Activated CD4-positive, alpha-beta memory T cell treated with anti-CD3 and anti-CD28 coated beads, Interleukin-2, amount 10 ng/mL, durations not matched to agents 7 days and 5 days (primary cell): ENCODE data around the gene TM7SF2. TPM values are rescaled to one million over a fixed set of nuclear protein-coding genes. Genes with fewer than 3 reads are reported as not detected.

Experiments
- CTCF ChIA-PET: fragments of 350-600 bp; sonication (Branson Sonifier 250); formaldehyde crosslinking; loops from one replicate; lab custom pipeline; 2021; ENCODE audit warnings: antibody characterized with exemption, inconsistent platforms; lab: Charles Lee
- POLR2A ChIA-PET: fragments of 350-600 bp; sonication (Branson Sonifier 250); formaldehyde crosslinking; loops from one replicate; lab custom pipeline; 2021; ENCODE audit warnings: antibody characterized with exemption; lab: Charles Lee
- DNase-seq: peaks from one replicate; pipeline ENCODE4 v3.0.0-alpha.2; 2020
- H3K27ac Mint-ChIP-seq: one replicate; pipeline ENCODE4 v1.8.0; 2021; ENCODE audit warnings: mild to moderate bottlenecking, mixed read lengths
- H3K27me3 Mint-ChIP-seq: one replicate; pipeline ENCODE4 v1.8.0; 2021; ENCODE audit warnings: mixed read lengths
- H3K36me3 Mint-ChIP-seq: one replicate; pipeline ENCODE4 v1.8.0; 2021; ENCODE audit warnings: low read depth, mixed read lengths
- H3K4me1 Mint-ChIP-seq: one replicate; pipeline ENCODE4 v1.8.0; 2021; ENCODE audit warnings: mixed read lengths
- H3K4me3 Mint-ChIP-seq: one replicate; pipeline ENCODE4 v1.8.0; 2021; ENCODE audit warnings: mild to moderate bottlenecking, mixed read lengths
- H3K9me3 Mint-ChIP-seq: one replicate; pipeline ENCODE4 v1.8.0; 2021; ENCODE audit warnings: mixed read lengths
- total RNA-seq, 2 experiments: library from RNA; stranded (reverse); gene quantifications; one replicate each; pipeline ENCODE4 v1.2.3, GENCODE V29; 2021

Gene TM7SF2
- 10 to 100 TPM; 27.2 to 28.4 TPM for total RNA-seq

DNA sequence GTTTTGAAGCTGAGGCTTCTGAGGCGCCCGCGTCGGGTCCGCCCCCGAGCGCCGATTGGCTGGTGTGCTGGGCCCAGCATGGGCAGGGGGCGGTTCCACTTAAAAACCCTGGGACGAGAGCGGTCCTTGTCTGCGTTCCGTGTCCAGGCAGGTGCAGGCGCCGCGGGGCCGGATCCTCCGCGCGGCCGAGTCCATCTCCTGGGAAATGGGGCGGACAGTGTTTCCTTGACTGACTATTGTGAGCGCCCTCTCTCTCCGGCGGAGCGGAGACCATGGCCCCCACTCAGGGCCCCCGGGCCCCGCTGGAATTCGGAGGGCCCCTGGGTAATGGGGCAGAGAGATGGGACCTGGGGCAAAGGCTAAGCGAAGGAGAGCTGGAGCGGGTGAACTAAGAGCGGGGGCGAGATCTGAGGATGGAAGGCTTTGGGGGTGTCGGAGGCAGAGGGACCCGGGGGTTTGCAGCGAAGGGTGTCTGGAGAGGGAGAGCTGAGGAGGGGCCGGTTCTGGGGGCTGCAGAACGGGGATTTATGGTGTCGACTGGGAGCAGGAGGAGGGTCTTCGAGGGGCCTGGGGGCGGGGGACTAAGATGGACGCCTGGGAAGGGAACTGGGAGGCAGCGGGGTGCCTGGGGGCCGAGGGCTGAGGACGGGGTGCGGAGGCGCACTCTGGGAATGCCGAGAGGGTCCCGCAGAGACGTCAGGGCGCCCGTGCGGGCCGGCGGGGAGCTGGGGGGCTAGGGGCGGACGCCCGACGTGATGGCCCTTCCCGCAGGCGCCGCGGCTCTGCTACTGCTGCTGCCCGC, at the start of gene TM7SF2:
Gene TM7SF2, plus strand, starts transcription at position 129 of the 802 bp plus-strand sequence. Its CDS starts 144 bp downstream, at position 273.
- peaks cover 49% of the 10 kb centered on the region for H3K4me1 Mint-ChIP-seq
- peak within 1 kb of the TSS; percentile 87 for H3K4me3 Mint-ChIP-seq
- no peaks in the 10 kb centered on the region for H3K27me3 Mint-ChIP-seq
- H3K27ac Mint-ChIP-seq: peak within 1 kb of the TSS; percentile 80
- H3K36me3 Mint-ChIP-seq: peaks cover 12% of the 10 kb centered on the region
- DNase-seq: peak; percentile 96
- ChIA-PET CTCF (interaction anchor here (0.9 to 5.2 kb wide), 19 partner anchors 9 to 333 kb away, joined by 3 to 89 read pairs (median 4); partner anchors contain the start of genes CDCA5, FAU, MRPL49 and SF1), POLR2A (interaction anchor here (0.6 to 5.7 kb wide), 18 partner anchors 9 to 368 kb away, joined by 3 to 83 read pairs (median 6); partner anchors contain the start of genes ARL2, CAPN1, CDCA5 and FAU)
- H3K9me3 Mint-ChIP-seq: no peaks in the 10 kb centered on the region

DNA sequence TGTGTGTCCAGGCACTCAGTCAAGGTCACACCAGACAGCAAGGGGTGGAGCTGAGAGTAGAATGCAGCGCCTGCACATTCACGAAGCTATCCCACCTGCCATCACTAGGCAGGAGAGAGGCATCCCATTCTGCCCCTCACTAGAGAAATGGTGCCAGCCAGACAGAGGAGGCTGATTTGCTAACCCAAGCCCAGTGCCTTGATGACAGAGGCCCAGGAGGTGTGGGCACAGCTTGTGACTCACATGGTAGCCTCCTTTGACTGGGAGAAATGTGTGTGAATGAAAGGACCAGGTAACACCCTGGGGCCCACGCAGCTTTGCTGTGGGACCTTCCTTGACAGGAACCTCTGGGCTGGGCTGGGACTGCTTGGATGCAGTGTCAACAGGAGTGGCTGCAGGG, 48.1 kb upstream of the TM7SF2 start:
- Mint-ChIP-seq H3K4me3 (no peak overlapping the region), H3K9me3 (no peaks in the 10 kb centered on the region), H3K27me3 (no peaks in the 10 kb centered on the region), H3K27ac (no peak overlapping the region), H3K36me3 (no peaks in the 10 kb centered on the region), H3K4me1 (peaks cover 15% of the 10 kb centered on the region)
- POLR2A ChIA-PET: interaction anchor here (1.1 to 2.1 kb wide), 2 partner anchors 12 to 22 kb away, joined by 4 to 7 read pairs; partner anchors contain the start of gene SAC3D1
- CTCF ChIA-PET: interaction anchor here (0.7 to 1.1 kb wide), 3 partner anchors 16 to 224 kb away, joined by 3 read pairs; partner anchors contain the start of gene ARL2
- no peak for DNase-seq

DNA sequence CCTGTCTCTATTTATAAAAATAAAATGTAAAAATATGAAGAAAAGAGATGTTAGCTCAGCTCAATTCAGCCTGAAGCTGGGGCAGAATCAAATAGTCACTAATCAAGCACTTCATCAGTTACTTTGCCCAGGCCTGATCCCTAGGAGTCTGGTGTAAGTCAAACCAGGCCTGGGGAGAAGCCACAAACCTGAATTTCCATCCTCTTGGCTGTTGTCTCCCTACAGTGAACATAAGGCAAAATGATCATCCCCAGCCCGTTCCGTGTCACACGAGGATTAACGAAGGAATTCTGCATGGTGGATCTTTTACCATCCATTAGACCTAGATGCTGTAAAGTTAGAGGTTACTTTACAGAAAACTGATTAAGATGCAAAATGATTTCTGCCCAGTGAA, 46.8 kb upstream of the TM7SF2 start:
- H3K27ac Mint-ChIP-seq: no peak overlapping the region
- CTCF ChIA-PET: no interaction called here
- H3K4me1 Mint-ChIP-seq: peaks cover 12% of the 10 kb centered on the region
- H3K4me3 Mint-ChIP-seq: no peak overlapping the region
- H3K27me3 Mint-ChIP-seq: no peaks in the 10 kb centered on the region
- no peaks in the 10 kb centered on the region for H3K36me3 Mint-ChIP-seq
- POLR2A ChIA-PET: interaction anchor here (2.1 kb wide), 1 partner anchor 24 kb away, joined by 7 read pairs; the partner anchor contains the start of gene SAC3D1
- H3K9me3 Mint-ChIP-seq: no peaks in the 10 kb centered on the region
- no peak for DNase-seq

DNA sequence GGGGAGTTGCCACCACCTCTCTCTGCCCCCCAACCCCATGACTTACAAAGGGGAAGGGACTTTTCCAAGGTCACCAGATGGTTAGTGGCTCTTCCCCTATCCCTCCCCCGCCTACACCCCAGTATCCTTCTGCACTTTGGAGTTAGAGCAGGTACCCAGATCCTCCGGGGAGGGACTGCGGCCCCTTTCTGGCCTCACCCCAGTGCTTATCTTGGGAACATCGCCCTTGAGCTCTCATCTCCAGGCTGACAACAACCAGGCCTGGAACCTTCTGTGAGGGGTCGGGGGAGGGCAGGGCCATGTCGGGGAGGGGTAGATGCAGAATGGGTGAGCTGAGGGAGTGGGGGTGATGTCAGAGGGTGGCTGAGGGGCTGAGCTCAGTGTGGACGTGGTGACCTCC, 45.8 kb upstream of the TM7SF2 start:
- H3K4me1 Mint-ChIP-seq: peaks cover 3% of the 10 kb centered on the region
- no peaks in the 10 kb centered on the region for H3K27me3 Mint-ChIP-seq
- ChIA-PET CTCF (no interaction called here), POLR2A (interaction anchor here (0.8 kb wide), 1 partner anchor 10 kb away, joined by 3 read pairs; no protein-coding TSS in a partner anchor)
- no peak overlapping the region for H3K27ac Mint-ChIP-seq
- DNase-seq: no peak
- H3K9me3 Mint-ChIP-seq: no peaks in the 10 kb centered on the region
- H3K4me3 Mint-ChIP-seq: no peak overlapping the region
- H3K36me3 Mint-ChIP-seq: no peaks in the 10 kb centered on the region

DNA sequence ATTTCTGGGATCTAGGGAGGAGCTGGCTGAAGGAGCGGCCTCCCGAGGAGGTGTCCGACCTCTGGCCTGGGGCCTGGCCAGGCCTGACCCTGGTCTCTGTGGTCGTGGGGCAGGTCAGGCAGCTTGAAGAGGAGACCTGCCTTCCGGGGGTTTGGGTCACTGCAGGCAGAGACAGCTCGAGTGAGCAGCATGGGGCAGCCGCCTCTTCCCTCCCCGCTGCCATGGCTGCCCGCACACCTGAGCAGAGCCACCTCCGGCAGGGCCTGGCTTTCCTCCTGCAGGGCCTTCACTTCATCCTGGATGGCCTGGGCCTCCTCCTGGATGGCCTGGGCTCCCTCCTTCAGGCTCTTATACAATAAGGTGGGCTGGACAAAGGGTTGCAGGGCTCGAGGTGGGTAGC, 45.4 kb upstream of the TM7SF2 start:
- CTCF ChIA-PET: no interaction called here

DNA sequence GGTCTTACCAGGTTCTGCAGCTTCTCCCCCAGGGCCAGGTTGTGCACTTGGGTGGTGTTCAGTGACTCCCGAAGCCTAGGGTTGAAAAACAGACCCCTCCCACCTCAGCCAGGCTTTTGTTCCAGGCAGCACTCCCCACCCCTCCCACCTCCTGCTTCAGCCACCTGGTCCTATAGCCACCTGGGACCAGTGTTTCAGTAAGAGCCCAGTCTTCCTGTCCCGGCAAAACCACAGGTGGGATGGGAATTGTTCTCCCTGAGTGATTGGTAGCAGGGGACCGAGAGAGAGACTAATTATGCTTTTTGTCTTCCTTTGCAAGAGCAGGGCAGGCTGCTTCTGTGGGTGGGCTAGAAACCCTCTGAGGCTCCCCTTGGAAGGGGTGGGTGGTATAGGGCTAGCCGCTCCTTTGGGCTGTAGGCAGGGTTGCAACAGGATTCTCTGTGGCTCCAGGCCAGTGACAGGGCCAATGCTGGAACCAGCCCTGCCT, 44.8 kb upstream of the TM7SF2 start:
- CTCF ChIA-PET: no interaction called here
- no peaks in the 10 kb centered on the region for H3K27me3 Mint-ChIP-seq
- H3K36me3 Mint-ChIP-seq: no peaks in the 10 kb centered on the region
- no peaks in the 10 kb centered on the region for H3K4me1 Mint-ChIP-seq
- POLR2A ChIA-PET: no interaction called here
- H3K9me3 Mint-ChIP-seq: no peaks in the 10 kb centered on the region
- DNase-seq: no peak
- no peak overlapping the region for H3K4me3 Mint-ChIP-seq
- no peak overlapping the region for H3K27ac Mint-ChIP-seq

More for the DNA sequence above, 45.4 kb upstream of the TM7SF2 start:
- Mint-ChIP-seq H3K4me1 (no peaks in the 10 kb centered on the region), H3K9me3 (no peaks in the 10 kb centered on the region), H3K4me3 (no peak overlapping the region), H3K27me3 (no peaks in the 10 kb centered on the region), H3K36me3 (no peaks in the 10 kb centered on the region), H3K27ac (no peak overlapping the region)
- no peak for DNase-seq
- POLR2A ChIA-PET: interaction anchor here (0.8 kb wide), 1 partner anchor 10 kb away, joined by 3 read pairs; no protein-coding TSS in a partner anchor

DNA sequence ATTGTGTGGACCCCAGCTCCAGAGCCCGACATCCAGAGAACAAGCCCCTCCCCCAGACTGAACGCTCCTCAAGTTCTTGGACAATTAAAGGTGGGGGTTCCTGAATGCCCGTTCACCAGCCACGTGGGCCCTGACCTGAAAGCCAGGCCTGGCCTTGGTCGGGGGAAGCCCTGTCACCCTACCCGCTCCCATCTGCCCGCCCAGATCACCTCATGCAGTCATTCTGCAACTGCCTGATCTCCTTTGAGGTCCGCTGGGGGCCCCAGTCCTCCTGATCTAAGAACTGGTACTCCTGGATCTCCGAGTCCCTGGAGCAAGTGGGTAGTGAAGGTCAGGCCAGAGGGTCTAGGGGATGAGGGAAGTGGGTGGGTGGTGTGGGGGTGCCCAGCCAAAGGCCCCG, 44.2 kb upstream of the TM7SF2 start:
- H3K36me3 Mint-ChIP-seq: no peaks in the 10 kb centered on the region

DNA sequence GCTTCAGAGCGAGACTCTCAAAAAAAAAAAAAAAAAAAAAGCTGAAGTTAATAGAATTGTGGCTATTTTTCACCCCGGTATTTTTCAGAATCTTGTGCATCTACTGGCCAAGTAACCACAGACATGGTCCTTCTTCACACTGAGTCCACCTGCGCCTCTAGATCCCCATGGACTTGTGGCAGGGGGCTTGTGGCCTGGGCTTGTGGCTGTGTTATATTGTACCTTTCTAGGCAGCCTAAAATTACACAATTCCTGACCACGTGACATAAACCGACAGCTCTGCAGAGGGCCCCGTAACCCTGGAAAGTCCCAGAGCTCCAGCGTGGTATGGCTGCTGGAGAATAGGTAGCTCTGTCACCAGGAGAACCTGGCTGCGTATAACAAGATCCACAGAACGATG, 42.5 kb upstream of the TM7SF2 start:
- H3K36me3 Mint-ChIP-seq: no peaks in the 10 kb centered on the region
- H3K4me3 Mint-ChIP-seq: no peak overlapping the region
- no peaks in the 10 kb centered on the region for H3K9me3 Mint-ChIP-seq
- no peaks in the 10 kb centered on the region for H3K27me3 Mint-ChIP-seq
- DNase-seq: no peak
- H3K27ac Mint-ChIP-seq: no peak overlapping the region
- H3K4me1 Mint-ChIP-seq: no peaks in the 10 kb centered on the region
- POLR2A ChIA-PET: no interaction called here
- CTCF ChIA-PET: no interaction called here

More for the DNA sequence above, 44.2 kb upstream of the TM7SF2 start:
- ChIA-PET CTCF (no interaction called here), POLR2A (no interaction called here)
- Mint-ChIP-seq H3K27ac (no peak overlapping the region), H3K9me3 (no peaks in the 10 kb centered on the region), H3K4me1 (no peaks in the 10 kb centered on the region), H3K4me3 (no peak overlapping the region), H3K27me3 (no peaks in the 10 kb centered on the region)
- no peak for DNase-seq

DNA sequence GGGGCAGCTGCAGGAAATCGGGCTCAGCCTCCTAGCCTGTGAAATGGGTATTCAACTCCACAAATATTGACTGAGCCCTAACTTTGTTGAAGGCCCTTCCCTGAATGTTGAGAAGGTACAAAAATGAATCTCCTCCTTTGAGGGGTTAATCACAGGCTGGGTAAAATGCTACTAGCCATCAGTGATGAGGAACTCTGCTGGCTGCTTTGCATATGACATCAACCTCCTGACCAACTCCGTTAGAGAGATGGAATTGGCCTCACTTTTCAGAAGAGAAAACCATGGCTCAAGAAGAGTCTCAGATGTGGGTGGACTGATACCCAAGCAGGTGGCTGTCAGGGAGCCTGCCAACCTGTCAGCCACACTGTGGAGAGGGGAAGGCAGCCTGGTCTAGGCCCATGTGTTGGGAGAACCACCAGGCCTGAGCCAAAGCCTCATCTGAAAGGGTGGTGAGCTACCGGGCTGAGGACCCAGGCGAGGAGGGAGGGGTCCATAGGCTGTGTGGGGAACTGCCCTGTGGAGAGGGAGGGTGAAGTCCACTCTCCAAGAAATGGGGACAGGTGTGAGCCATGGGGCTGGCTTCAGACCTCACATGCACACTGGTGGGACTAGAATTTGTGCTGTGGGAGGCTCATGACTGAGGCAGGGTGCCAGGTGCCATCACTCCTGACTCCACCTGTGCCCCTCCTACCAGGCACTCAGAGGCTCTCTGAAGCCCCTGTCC, 39.6 kb upstream of the TM7SF2 start:
- DNase-seq: no peak
- Mint-ChIP-seq H3K27me3 (no peaks in the 10 kb centered on the region), H3K36me3 (peaks cover 16% of the 10 kb centered on the region), H3K27ac (no peak overlapping the region), H3K4me3 (no peak overlapping the region), H3K4me1 (peaks cover 7% of the 10 kb centered on the region), H3K9me3 (no peaks in the 10 kb centered on the region)
- ChIA-PET POLR2A (interaction anchor here (1.5 kb wide), 1 partner anchor 11 kb away, joined by 3 read pairs; no protein-coding TSS in a partner anchor), CTCF (interaction anchor here (1.0 to 1.2 kb wide), 2 partner anchors 39 to 224 kb away, joined by 3 read pairs; no protein-coding TSS in a partner anchor)

DNA sequence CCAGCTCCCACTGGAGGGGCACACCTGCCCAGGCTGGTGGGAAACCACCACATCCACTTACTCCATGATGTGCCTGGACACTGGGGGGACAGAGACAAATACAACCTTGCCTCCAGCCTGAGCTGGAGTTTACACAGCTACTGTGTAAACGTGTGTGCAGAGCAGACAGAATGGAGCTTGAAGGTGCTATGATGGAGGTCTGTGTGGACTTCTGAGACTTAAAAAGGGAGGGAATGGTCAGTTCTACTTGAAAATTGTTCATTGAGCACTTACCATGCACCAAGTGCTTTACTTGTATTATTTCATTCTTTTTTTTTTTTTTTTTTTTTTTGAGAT, 39.1 kb upstream of the TM7SF2 start:
- Mint-ChIP-seq H3K4me1 (peaks cover 12% of the 10 kb centered on the region), H3K27ac (no peak overlapping the region), H3K9me3 (no peaks in the 10 kb centered on the region), H3K36me3 (peaks cover 21% of the 10 kb centered on the region), H3K27me3 (no peaks in the 10 kb centered on the region), H3K4me3 (no peak overlapping the region)
- ChIA-PET CTCF (interaction anchor here (0.7 to 1.2 kb wide), 4 partner anchors 38 to 229 kb away, joined by 3 to 4 read pairs (median 3); partner anchors contain the start of gene ARL2), POLR2A (interaction anchor here (1.5 kb wide), 1 partner anchor 11 kb away, joined by 3 read pairs; no protein-coding TSS in a partner anchor)
- no peak for DNase-seq

DNA sequence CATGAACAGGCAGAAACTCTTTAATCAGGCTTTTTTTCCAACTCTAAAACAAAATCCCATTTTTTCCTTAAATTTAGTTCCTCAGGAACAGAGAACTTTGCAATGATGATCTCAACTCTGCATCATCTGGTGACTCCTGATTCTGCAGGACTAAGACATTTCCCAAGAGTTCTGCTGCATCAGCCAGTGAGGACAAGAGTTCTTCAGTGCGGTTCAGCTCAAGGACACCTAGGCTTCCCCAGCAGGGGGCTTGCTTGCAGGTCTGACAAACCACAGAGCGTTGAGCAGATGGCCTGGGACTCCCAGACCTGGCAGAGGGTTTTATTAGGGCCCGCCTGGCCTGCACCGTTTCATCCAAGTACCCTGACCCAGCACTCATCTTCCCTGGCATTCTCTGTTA, 34.2 kb upstream of the TM7SF2 start:
- no peak overlapping the region for H3K4me3 Mint-ChIP-seq
- H3K9me3 Mint-ChIP-seq: no peaks in the 10 kb centered on the region
- no peak for DNase-seq
- no peaks in the 10 kb centered on the region for H3K27me3 Mint-ChIP-seq
- CTCF ChIA-PET: interaction anchor here (1.9 to 2.8 kb wide), 2 partner anchors 37 to 65 kb away, joined by 6 to 13 read pairs; partner anchors contain the start of gene SAC3D1
- POLR2A ChIA-PET: interaction anchor here (1.1 to 3.6 kb wide), 2 partner anchors 29 to 63 kb away, joined by 3 to 10 read pairs; partner anchors contain the start of gene ARL2
- H3K36me3 Mint-ChIP-seq: peaks cover 65% of the 10 kb centered on the region
- no peak overlapping the region for H3K27ac Mint-ChIP-seq
- H3K4me1 Mint-ChIP-seq: peaks cover 59% of the 10 kb centered on the region

DNA sequence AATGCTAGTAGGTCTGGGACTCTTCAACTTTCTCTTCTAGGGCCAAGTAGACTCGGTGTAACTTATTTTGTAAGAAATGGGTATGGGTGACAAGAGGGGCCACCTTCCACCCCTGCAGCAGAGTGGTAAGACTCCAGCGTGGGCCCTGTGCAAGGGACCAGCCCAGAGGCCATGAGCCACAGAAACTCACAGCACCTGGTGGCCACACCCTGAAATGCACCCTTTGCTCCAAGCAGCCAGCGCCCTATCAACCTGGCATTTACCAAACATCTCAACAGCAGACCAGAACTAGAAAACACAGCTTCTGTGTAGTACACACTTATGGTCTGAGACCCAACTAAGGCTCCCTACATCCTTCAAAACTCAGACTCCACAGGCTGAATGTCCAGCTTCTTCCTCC, 33.5 kb upstream of the TM7SF2 start:
- Mint-ChIP-seq H3K4me3 (peak overlapping the region; percentile 5), H3K4me1 (peaks cover 66% of the 10 kb centered on the region)

More for the DNA sequence above, 33.5 kb upstream of the TM7SF2 start:
- peak; percentile 77 for DNase-seq
- Mint-ChIP-seq H3K9me3 (no peaks in the 10 kb centered on the region), H3K27ac (peak overlapping the region; percentile 74), H3K27me3 (no peaks in the 10 kb centered on the region), H3K36me3 (peaks cover 72% of the 10 kb centered on the region)
- POLR2A ChIA-PET: interaction anchor here (0.5 to 3.6 kb wide), 5 partner anchors 30 to 187 kb away, joined by 3 to 10 read pairs (median 3); partner anchors contain the start of genes ARL2 and SAC3D1
- CTCF ChIA-PET: interaction anchor here (1.9 to 2.8 kb wide), 2 partner anchors 37 to 66 kb away, joined by 6 to 13 read pairs; partner anchors contain the start of gene SAC3D1
